Calu3 (cell line): Measurements from ENCODE around the gene TUBGCP5. TPM values are rescaled to one million over a fixed set of nuclear protein-coding genes. Genes with fewer than 3 reads are reported as not detected.

Experiments
- BruUV-seq: library from RNA; stranded (reverse); fragments of 400-500 nt; replicated peaks from 2 replicates; lab custom pipeline; 2021; lab: Mats Ljungman, UMichigan
- CTCF ChIA-PET: fragments of 300-600 bp; sonication (Branson Sonifier 250); formaldehyde crosslinking; loops from one replicate; lab custom pipeline; 2022; ENCODE audit warnings: antibody characterized with exemption; lab: Charles Lee
- DNase-seq: peaks from one replicate; pipeline ENCODE4 v3.0.0; 2022
- H3K27ac Mint-ChIP-seq: one replicate; pipeline ENCODE4 v1.8.0; 2022; ENCODE audit warnings: mixed read lengths; ENCODE audit not compliant: unreplicated experiment
- H3K27me3 Mint-ChIP-seq: one replicate; pipeline ENCODE4 v1.8.0; 2022; ENCODE audit warnings: mixed read lengths; ENCODE audit not compliant: unreplicated experiment
- H3K36me3 Mint-ChIP-seq: one replicate; pipeline ENCODE4 v1.8.0; 2022; ENCODE audit warnings: mild to moderate bottlenecking, moderate library complexity, mixed read lengths; ENCODE audit not compliant: insufficient read depth, unreplicated experiment
- H3K4me1 Mint-ChIP-seq: one replicate; pipeline ENCODE4 v1.8.0; 2022; ENCODE audit warnings: mild to moderate bottlenecking, low read depth, mixed read lengths; ENCODE audit not compliant: unreplicated experiment
- H3K4me3 Mint-ChIP-seq: one replicate; pipeline ENCODE4 v1.8.0; 2022; ENCODE audit warnings: mild to moderate bottlenecking, low read depth, moderate library complexity, mixed read lengths; ENCODE audit not compliant: unreplicated experiment
- H3K9me3 Mint-ChIP-seq: one replicate; pipeline ENCODE4 v1.8.0; 2022; ENCODE audit warnings: low read depth, mixed read lengths; ENCODE audit not compliant: unreplicated experiment
- CTCF ChIP-seq: fragments of 200-600 bp; IDR thresholded peaks from one replicate; pipeline ENCODE4 v1.8.0; 2022; ENCODE audit warnings: antibody characterized with exemption; ENCODE audit not compliant: unreplicated experiment
- intact Hi-C: fragments of 100-400 bp; cut with micrococcal nuclease; formaldehyde crosslinking; loops from one replicate; pipeline ENCODE4 v1.10.0; 2022; ENCODE audit not compliant: unreplicated experiment
- total RNA-seq: library from RNA; stranded (reverse); gene quantifications from 2 replicates; pipeline ENCODE4 v1.2.3, GENCODE V29; 2022

The TUBGCP5 gene
- total RNA-seq, 1 experiment from 2014 or later = 6.8 TPM

- CTCF ChIA-PET = interaction anchor here (0.6 kb wide), 1 partner anchor 41 kb away, joined by 3 read pairs; no protein-coding TSS in a partner anchor
- Mint-ChIP-seq H3K4me1 (no peaks in the 10 kb centered on the region), H3K27me3 (no peaks in the 10 kb centered on the region), H3K9me3 (no peaks in the 10 kb centered on the region), H3K27ac (no peak overlapping the region), H3K4me3 (no peak overlapping the region), H3K36me3 (no peaks in the 10 kb centered on the region)
- intact Hi-C loops = no loop called here
- no peak for DNase-seq
- no peak for TF ChIP-seq CTCF
- no TSS peak for BruUV-seq
Observed at GRCh38 chr15:22954798-22955543, 84.4 kb downstream of the TUBGCP5 start.

GRCh38 chr15:22954326-22954725 is 85.0 kb downstream of the TUBGCP5 start:
- intact Hi-C loops = no loop called here
- no peak for DNase-seq
- no TSS peak for BruUV-seq
- no peak for TF ChIP-seq CTCF
- CTCF ChIA-PET = interaction anchor here (0.6 kb wide), 1 partner anchor 40 kb away, joined by 3 read pairs; no protein-coding TSS in a partner anchor
- H3K9me3 Mint-ChIP-seq = no peaks in the 10 kb centered on the region
- no peaks in the 10 kb centered on the region for H3K36me3 Mint-ChIP-seq
- H3K4me1 Mint-ChIP-seq = no peaks in the 10 kb centered on the region
- H3K4me3 Mint-ChIP-seq = no peak overlapping the region
- H3K27me3 Mint-ChIP-seq = no peaks in the 10 kb centered on the region
- no peak overlapping the region for H3K27ac Mint-ChIP-seq

GRCh38 chr15:22952796-22953579 is 86.4 kb downstream of the TUBGCP5 start:
- no peak overlapping the region for H3K4me3 Mint-ChIP-seq
- no peaks in the 10 kb centered on the region for H3K27me3 Mint-ChIP-seq
- no peak overlapping the region for H3K27ac Mint-ChIP-seq
- TF ChIP-seq CTCF = no peak
- BruUV-seq = no TSS peak
- DNase-seq = no peak
- CTCF ChIA-PET = no interaction called here
- no peaks in the 10 kb centered on the region for H3K4me1 Mint-ChIP-seq
- no peaks in the 10 kb centered on the region for H3K9me3 Mint-ChIP-seq
- no peaks in the 10 kb centered on the region for H3K36me3 Mint-ChIP-seq
- intact Hi-C loops = no loop called here

GRCh38 chr15:22951381-22952280 is 87.7 kb downstream of the TUBGCP5 start:
- DNase-seq = no peak
- no peak overlapping the region for H3K27ac Mint-ChIP-seq
- no peak overlapping the region for H3K4me3 Mint-ChIP-seq
- TF ChIP-seq CTCF = no peak
- H3K36me3 Mint-ChIP-seq = no peaks in the 10 kb centered on the region
- CTCF ChIA-PET = no interaction called here
- H3K9me3 Mint-ChIP-seq = no peaks in the 10 kb centered on the region
- no peaks in the 10 kb centered on the region for H3K27me3 Mint-ChIP-seq
- no peaks in the 10 kb centered on the region for H3K4me1 Mint-ChIP-seq
- intact Hi-C loops = no loop called here
- no TSS peak for BruUV-seq
